ENCODE measurements around the gene SMCO1.
"Not testable (repeated sequence)": the region's sequence is repeated elsewhere in the genome, so short reads cannot be mapped to it uniquely, and the experiment has no call there.

Gene SMCO1

DNA sequence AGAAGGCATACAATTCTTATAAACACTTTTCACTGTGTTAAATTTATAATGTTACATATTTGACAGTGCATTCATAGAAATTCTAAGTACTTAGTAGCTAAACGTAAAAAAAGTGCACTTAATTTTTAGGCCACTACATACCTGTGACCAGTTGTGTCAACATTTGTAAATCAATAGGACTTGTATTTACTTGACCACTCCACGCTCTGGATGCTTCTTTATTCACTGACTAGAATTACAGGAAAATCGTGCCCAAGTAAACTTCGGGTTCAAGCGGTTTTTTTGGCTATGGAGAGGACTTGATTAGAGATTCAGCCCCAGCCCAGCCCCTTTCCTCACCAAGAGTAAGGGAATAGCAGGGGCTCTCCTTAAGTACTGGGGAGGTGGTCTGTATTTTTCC is 31.4 kb upstream of the SMCO1 start:
- Histone ChIP-seq H3K4me3 (ENCODE audit: low read length) (no peak overlapping the region), H3K36me3 (ENCODE audit: insufficient read depth, low read depth, low read length) (no peaks in the 10 kb centered on the region), H3K27me3 (ENCODE audit: insufficient read depth, low read length) (no peaks in the 10 kb centered on the region), H3K9me3 (ENCODE audit: insufficient read depth, low read depth, low read length) (peaks cover 16% of the 10 kb centered on the region; the same call in 1 of the 2 replicates), H3K27ac (ENCODE audit: low read length) (no peak overlapping the region), H3K4me1 (ENCODE audit: insufficient read depth, low read length) (no peaks in the 10 kb centered on the region), H3K9ac (ENCODE audit: low read depth, low read length) (no peak overlapping the region)

DNA sequence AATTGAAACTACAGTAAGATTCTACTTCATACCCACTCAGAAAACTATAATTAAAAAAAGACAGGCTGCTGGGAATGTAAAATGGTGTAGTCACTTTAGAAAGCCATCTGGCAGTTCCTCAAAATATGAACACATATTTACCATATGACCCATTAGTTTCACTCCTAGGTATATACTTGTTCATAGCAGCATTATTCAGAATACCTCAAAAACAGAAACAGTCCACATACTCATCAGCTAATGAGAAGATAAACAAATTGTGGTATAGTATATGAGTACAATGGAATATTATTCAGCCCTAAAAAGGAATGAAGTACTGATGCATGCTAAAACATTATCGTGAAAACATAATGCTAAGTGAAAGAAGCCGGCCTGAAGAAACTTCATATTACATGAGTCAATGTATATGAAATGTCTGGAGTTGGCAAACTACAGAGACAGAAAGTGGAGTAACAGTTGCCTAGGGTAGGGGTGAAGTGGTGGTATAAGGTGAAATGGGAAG is 29.4 kb upstream of the SMCO1 start:
- Histone ChIP-seq H3K27me3 (ENCODE audit: insufficient read depth, low read length) (no peaks in the 10 kb centered on the region), H3K9ac (ENCODE audit: low read depth, low read length) (no peak overlapping the region), H3K4me1 (ENCODE audit: insufficient read depth, low read length) (no peaks in the 10 kb centered on the region), H3K36me3 (ENCODE audit: insufficient read depth, low read depth, low read length) (no peaks in the 10 kb centered on the region), H3K9me3 (ENCODE audit: insufficient read depth, low read depth, low read length) (peaks cover 7% of the 10 kb centered on the region; the same call in 1 of the 2 replicates), H3K4me3 (ENCODE audit: low read length) (no peak overlapping the region), H3K27ac (ENCODE audit: low read length) (no peak overlapping the region)

DNA sequence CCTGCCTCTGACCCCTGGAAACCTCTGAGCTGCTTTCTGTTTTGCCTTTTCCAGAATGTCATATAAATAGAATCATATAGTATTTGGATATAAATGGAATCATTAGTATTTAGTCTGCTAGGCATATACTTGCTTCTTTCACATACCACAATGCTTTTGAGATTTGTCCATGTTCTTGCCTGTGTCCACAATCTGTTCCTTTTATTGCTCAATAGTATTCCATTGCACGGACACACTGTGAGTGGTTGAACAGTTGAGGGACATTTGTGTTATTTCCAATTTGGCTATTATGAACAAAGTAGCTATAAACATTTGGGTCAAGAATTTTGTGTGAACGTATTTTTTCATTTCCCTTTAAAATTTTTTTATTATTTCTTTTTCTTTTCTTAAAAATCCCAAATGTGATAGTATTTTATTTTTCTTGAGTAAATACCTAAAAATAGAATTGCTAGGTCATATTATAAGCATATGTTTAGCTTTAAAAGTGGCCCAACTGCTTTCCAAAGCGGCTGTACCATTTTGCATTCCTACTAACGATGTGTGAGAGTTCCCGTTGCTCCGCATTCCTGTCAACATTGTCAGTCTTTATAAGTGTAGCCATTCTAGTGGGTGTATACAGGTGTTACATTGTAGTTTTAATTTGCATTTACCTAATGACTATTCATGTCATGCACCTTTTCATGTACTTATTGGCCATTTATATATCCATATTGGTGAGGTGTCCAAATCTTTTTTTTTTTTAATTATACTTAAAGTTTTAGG is 26.7 kb upstream of the SMCO1 start:
- Histone ChIP-seq H3K36me3 (ENCODE audit: insufficient read depth, low read depth, low read length) (no peaks in the 10 kb centered on the region), H3K4me1 (ENCODE audit: insufficient read depth, low read length) (no peaks in the 10 kb centered on the region), H3K4me3 (ENCODE audit: low read length) (no peak overlapping the region), H3K9me3 (ENCODE audit: insufficient read depth, low read depth, low read length) (no peaks in the 10 kb centered on the region), H3K27ac (ENCODE audit: low read length) (no peak overlapping the region), H3K9ac (ENCODE audit: low read depth, low read length) (no peak overlapping the region), H3K27me3 (ENCODE audit: insufficient read depth, low read length) (no peaks in the 10 kb centered on the region)

DNA sequence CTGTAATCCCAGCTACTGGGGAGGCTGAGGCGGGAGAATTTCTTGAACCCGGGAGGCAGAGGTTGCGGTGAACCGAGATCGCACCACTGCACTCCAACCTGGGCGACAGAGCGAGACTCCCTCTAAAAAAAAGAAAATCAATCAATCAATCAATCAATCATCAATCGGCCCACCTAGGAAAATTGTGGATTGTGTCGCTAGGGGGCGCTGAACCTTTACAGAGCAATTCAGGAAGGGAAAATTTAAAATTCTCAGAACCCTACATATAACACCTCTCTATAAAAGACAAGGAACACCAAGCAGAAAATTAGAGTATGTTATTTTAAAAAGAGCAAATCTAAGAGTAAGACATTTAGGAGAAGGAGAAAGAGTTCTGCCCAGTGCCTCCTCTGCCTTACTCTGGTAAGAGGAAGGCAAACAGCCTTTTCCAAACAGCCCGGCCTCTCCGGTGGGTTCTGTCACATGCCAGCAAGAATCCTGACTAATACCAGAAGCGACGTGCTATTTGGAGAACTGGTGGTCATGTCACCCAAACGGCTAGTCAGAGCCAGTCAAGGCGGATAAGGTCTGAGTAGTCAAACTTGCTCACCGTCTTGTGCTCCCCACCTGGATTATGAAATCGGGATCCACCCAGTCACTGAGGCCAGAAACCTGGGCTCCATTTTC is 22.3 kb upstream of the SMCO1 start:
- H3K9ac ChIP-seq (ENCODE audit: low read depth, low read length) = no peak overlapping the region
- no peak overlapping the region for H3K4me3 ChIP-seq (ENCODE audit: low read length)
- peaks cover 2% of the 10 kb centered on the region; the same call in 1 of the 2 replicates for H3K4me1 ChIP-seq (ENCODE audit: insufficient read depth, low read length)
- no peak overlapping the region for H3K27ac ChIP-seq (ENCODE audit: low read length)
- H3K9me3 ChIP-seq (ENCODE audit: insufficient read depth, low read depth, low read length) = no peaks in the 10 kb centered on the region
- no peaks in the 10 kb centered on the region for H3K27me3 ChIP-seq (ENCODE audit: insufficient read depth, low read length)
- H3K36me3 ChIP-seq (ENCODE audit: insufficient read depth, low read depth, low read length) = no peaks in the 10 kb centered on the region

DNA sequence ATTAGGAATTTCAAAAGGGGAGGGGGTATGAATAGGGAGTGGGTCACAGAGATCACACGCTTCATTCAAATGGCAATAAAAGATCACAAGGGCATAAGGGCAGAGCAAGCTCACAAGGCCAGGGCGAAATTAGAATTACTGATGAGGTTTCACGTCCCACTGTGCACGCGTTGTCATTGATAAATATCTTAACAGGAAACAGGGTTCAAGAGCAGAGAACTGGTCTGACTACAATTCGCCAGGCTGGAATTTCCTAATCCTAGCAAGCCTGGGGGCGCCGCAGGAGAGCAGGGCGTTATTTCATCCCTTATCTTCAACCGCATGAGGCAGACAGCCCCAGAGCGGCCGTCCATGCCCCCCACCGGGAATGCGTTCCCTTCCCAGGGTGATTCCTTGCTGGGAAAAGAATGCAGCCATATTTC is 18.1 kb upstream of the SMCO1 start:
- no peaks in the 10 kb centered on the region for H3K36me3 ChIP-seq (ENCODE audit: insufficient read depth, low read depth, low read length)
- no peak overlapping the region for H3K27ac ChIP-seq (ENCODE audit: low read length)
- H3K9ac ChIP-seq (ENCODE audit: low read depth, low read length) = no peak overlapping the region
- H3K4me3 ChIP-seq (ENCODE audit: low read length) = peak overlapping the region; percentile 40; the same call in 1 of the 2 replicates
- H3K9me3 ChIP-seq (ENCODE audit: insufficient read depth, low read depth, low read length) = peaks cover 6% of the 10 kb centered on the region
- no peaks in the 10 kb centered on the region; the same call in 1 of the 2 replicates for H3K27me3 ChIP-seq (ENCODE audit: insufficient read depth, low read length)
- H3K4me1 ChIP-seq (ENCODE audit: insufficient read depth, low read length) = peaks cover 2% of the 10 kb centered on the region; the same call in 1 of the 2 replicates

DNA sequence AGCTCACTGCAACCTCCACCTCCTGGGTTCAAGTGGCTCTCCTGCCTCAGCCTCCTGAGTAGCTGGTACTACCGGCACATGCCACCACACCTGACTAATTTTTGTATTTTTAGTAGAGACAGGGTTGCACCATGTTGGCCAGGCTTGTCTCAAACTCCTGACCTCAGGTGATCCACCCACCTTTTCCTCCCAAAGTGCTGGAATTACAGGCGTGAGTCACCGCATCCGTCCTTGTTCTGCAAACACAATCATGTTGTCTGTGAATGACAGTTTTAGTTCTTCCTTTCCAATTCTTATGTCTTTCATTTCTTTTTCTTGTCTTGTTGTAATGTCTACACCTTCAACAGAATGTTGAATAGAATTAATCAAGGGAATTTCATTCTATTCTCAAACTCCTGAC is 16.3 kb upstream of the SMCO1 start:
- no peak overlapping the region for H3K4me3 ChIP-seq (ENCODE audit: low read length)
- peaks cover 6% of the 10 kb centered on the region for H3K9me3 ChIP-seq (ENCODE audit: insufficient read depth, low read depth, low read length)
- H3K4me1 ChIP-seq (ENCODE audit: insufficient read depth, low read length) = peaks cover 2% of the 10 kb centered on the region; the same call in 1 of the 2 replicates
- H3K9ac ChIP-seq (ENCODE audit: low read depth, low read length) = no peak overlapping the region
- H3K27ac ChIP-seq (ENCODE audit: low read length) = no peak overlapping the region
- H3K36me3 ChIP-seq (ENCODE audit: insufficient read depth, low read depth, low read length) = no peaks in the 10 kb centered on the region
- H3K27me3 ChIP-seq (ENCODE audit: insufficient read depth, low read length) = no peaks in the 10 kb centered on the region; the same call in 1 of the 2 replicates

DNA sequence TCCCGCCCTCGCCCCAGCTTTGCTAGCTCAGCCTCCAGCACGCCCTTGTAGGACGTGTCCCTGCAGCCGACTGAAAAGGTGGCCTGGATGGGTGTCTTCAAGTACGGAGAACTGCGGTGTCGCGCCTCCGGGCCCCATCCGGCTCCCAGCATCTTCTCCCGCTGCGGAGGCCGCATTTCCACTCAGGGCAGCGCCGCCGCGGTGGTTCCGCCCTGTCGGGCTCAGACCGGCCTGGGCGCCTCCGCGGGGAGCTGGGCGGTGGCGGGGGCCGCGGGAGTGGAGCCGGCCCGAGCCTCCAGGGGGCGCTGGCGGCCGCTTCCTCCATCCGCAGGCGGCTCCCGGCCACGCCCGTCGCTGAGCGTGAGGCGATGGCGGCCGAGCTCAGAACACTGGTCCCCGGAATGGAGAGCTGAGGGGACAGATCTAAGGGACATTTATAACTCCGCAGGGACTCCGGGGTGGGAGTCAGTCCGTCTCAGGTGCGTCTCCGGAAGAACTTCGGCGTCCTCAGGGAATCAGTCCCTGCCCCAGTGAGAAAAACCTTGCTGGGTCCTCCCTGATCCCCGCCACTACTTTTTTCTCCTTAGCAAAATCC is 13.6 kb upstream of the SMCO1 start:
- peaks cover 2% of the 10 kb centered on the region; the same call in 1 of the 2 replicates for H3K4me1 ChIP-seq (ENCODE audit: insufficient read depth, low read length)
- peak overlapping the region; percentile 67; the same call in 1 of the 2 replicates for H3K9ac ChIP-seq (ENCODE audit: low read depth, low read length)
- no peaks in the 10 kb centered on the region for H3K36me3 ChIP-seq (ENCODE audit: insufficient read depth, low read depth, low read length)
- H3K4me3 ChIP-seq (ENCODE audit: low read length) = peak overlapping the region; percentile 71
- H3K27me3 ChIP-seq (ENCODE audit: insufficient read depth, low read length) = no peaks in the 10 kb centered on the region; the same call in 1 of the 2 replicates
- H3K9me3 ChIP-seq (ENCODE audit: insufficient read depth, low read depth, low read length) = peaks cover 6% of the 10 kb centered on the region
- H3K27ac ChIP-seq (ENCODE audit: low read length) = no peak overlapping the region

DNA sequence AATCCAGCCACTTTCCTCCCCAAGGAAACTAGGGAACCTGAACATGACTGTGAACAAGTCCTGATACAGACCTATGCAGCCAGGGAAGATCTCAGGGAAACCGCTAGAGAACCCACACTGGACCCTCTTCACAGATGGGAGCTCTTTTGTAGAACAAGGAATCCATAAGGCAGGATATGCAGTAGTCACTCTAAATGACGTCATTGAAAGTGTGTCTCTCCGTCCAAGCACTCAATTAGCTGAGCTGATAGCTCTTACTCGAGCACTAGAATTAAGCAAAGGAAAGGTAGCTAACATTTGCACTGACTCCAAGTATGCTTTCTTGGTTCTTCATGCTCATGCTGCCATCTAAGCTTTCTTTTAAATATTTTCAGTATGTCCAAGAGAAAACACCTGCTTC is 10.0 kb upstream of the SMCO1 start:
- no peaks in the 10 kb centered on the region; the same call in 1 of the 2 replicates for H3K27me3 ChIP-seq (ENCODE audit: insufficient read depth, low read length)
- H3K4me3 ChIP-seq (ENCODE audit: low read length) = no peak overlapping the region
- H3K27ac ChIP-seq (ENCODE audit: low read length) = no peak overlapping the region
- H3K36me3 ChIP-seq (ENCODE audit: insufficient read depth, low read depth, low read length) = no peaks in the 10 kb centered on the region
- no peaks in the 10 kb centered on the region for H3K4me1 ChIP-seq (ENCODE audit: insufficient read depth, low read length)
- H3K9ac ChIP-seq (ENCODE audit: low read depth, low read length) = no peak overlapping the region
- H3K9me3 ChIP-seq (ENCODE audit: insufficient read depth, low read depth, low read length) = peaks cover 20% of the 10 kb centered on the region; the same call in 1 of the 2 replicates

DNA sequence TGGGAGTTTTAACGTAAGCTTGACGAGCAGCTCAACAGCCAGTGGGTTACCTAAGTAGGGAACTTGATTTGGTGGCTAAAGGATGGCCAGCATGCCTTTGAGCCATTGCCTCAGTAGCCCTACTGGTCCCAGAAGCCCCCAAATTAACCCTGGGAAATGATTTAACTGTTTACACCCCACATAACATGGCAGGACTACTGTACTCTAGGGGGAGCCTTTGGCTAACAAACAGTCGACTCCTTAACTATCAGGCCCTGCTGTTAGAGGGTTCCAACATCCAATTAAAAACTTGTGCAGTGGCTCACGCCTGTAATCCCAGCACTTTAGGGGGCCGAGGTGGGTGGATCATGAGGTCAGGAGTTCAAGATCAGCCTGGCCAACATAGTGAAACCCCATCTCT is 9.4 kb upstream of the SMCO1 start:
- Histone ChIP-seq H3K4me1 (ENCODE audit: insufficient read depth, low read length) (no peaks in the 10 kb centered on the region), H3K9me3 (ENCODE audit: insufficient read depth, low read depth, low read length) (peaks cover 26% of the 10 kb centered on the region), H3K4me3 (ENCODE audit: low read length) (no peak overlapping the region), H3K27ac (ENCODE audit: low read length) (no peak overlapping the region), H3K9ac (ENCODE audit: low read depth, low read length) (no peak overlapping the region), H3K36me3 (ENCODE audit: insufficient read depth, low read depth, low read length) (no peaks in the 10 kb centered on the region), H3K27me3 (ENCODE audit: insufficient read depth, low read length) (no peaks in the 10 kb centered on the region; the same call in 1 of the 2 replicates)

DNA sequence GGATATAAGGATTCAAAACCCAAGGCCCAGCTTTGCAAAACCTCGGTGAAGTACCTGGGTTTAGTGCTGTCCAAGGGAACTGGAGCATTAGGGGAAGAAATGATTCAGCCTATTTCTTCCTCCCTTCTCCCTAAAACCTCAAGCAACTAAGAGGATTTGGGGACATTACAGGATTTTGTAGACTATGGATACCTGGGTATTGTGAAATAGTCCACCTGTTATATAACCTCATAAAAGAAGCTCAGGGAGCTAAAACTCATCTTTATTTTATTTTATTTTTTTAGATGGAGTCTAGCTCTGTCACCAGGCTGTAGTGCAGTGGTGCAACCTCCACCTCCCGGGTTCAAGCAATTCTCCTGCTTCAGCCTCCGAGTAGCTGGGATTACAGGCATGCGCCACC is 8.7 kb upstream of the SMCO1 start:
- no peaks in the 10 kb centered on the region; the same call in 1 of the 2 replicates for H3K27me3 ChIP-seq (ENCODE audit: insufficient read depth, low read length)
- no peak overlapping the region for H3K4me3 ChIP-seq (ENCODE audit: low read length)
- no peak overlapping the region for H3K9ac ChIP-seq (ENCODE audit: low read depth, low read length)
- H3K4me1 ChIP-seq (ENCODE audit: insufficient read depth, low read length) = no peaks in the 10 kb centered on the region
- H3K36me3 ChIP-seq (ENCODE audit: insufficient read depth, low read depth, low read length) = no peaks in the 10 kb centered on the region
- peaks cover 33% of the 10 kb centered on the region for H3K9me3 ChIP-seq (ENCODE audit: insufficient read depth, low read depth, low read length)
- H3K27ac ChIP-seq (ENCODE audit: low read length) = no peak overlapping the region

DNA sequence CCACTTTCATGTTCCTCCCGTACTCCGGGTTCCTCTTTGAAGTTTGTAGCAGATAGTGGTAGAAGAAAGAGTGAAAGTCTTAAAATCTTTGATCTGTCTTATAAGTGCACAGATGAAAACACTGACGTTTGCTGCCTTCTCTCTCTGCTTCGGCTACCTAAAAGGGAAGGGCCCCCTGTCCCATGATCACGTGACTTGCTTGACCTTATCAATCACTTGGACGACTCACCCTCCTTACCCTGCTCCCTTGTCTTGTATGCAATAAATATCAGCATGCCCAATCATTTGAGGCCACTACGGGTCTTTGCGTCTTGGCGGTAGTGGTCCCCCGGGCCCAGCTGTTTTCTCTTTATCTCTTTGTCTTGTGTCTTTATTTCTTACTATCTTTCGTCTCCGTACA is 6.1 kb upstream of the SMCO1 start:
- H3K27me3 ChIP-seq (ENCODE audit: insufficient read depth, low read length); H3K4me3 ChIP-seq (ENCODE audit: low read length); H3K27ac ChIP-seq (ENCODE audit: low read length); H3K4me1 ChIP-seq (ENCODE audit: insufficient read depth, low read length); H3K36me3 ChIP-seq (ENCODE audit: insufficient read depth, low read depth, low read length); H3K9ac ChIP-seq (ENCODE audit: low read depth, low read length): not testable (repeated sequence)
- peaks cover 47% of the 10 kb centered on the region for H3K9me3 ChIP-seq (ENCODE audit: insufficient read depth, low read depth, low read length)
